Mesothelial cell of epicardium (in vitro differentiated cells): ENCODE results near the gene CFAP97D2. TPM values are rescaled to one million over a fixed set of nuclear protein-coding genes. Genes with fewer than 3 reads are reported as not detected.

ENCODE experiments used
- DNase-seq, 2 experiments: peaks; one replicate each; pipeline ENCODE4 v3.0.0; 2021; ENCODE audit warnings: low spot score in 2 of 2; ENCODE audit not compliant: unreplicated experiment in 2 of 2
- H3K27ac Mint-ChIP-seq: 2 replicates; pipeline ENCODE4 v1.8.0; 2021; ENCODE audit warnings: mixed read lengths
- H3K27me3 Mint-ChIP-seq: 2 replicates; pipeline ENCODE4 v1.8.0; 2021; ENCODE audit warnings: low read depth, mixed read lengths
- H3K36me3 Mint-ChIP-seq: 2 replicates; pipeline ENCODE4 v1.8.0; 2021; ENCODE audit warnings: mixed read lengths
- H3K4me1 Mint-ChIP-seq: 2 replicates; pipeline ENCODE4 v1.8.0; 2021; ENCODE audit warnings: mixed read lengths
- H3K4me3 Mint-ChIP-seq: 2 replicates; pipeline ENCODE4 v1.8.0; 2021; ENCODE audit warnings: mild to moderate bottlenecking, moderate library complexity, mixed read lengths
- H3K9me3 Mint-ChIP-seq: 2 replicates; pipeline ENCODE4 v1.8.0; 2021; ENCODE audit warnings: mixed read lengths
- total RNA-seq: library from RNA; stranded (reverse); gene quantifications from 3 replicates; pipeline ENCODE4 v1.2.1, GENCODE V29; 2021
- TF ChIP-seq, protein P1 (sequence below): fragments of 200-600 bp; sonication (generic); IDR thresholded peaks from one replicate; pipeline ENCODE4 v1.5.0; 2021; ENCODE audit warnings: antibody characterized with exemption; ENCODE audit not compliant: unreplicated experiment

The CFAP97D2 gene
- not detected in 3 replicates for total RNA-seq

DNA sequence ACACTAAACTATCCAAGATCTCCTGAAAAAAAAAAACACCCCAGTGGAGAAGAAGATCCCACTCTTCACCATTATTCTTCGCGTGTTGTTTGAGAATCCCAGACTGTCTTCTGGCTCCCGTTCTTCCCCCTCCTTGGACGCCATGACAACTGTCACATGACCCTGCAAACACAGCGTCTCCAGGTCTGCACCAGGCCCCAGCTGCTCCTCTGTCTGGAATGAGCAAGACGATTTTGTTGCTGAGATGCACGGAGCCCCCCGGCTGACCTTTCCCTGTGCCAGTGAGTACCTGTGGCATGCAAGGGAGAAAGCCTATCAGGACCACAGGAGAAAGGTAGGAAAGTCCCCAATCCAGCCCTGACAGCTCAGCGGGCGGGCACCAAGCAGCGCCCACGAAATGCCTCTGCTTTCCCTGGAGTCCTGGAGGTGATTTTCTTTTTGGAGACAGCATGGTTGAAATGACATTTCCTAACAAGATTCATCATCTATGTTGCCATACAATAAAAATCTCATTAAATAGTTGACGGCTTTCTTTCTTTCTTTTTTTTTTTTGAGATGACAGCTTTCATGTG lies at the start of gene CFAP97D2:
Gene CFAP97D2 (plus strand): TSS at position 171 of the 572 bp plus-strand sequence. CDS start 74 bp downstream, at position 245.
- H3K4me3 Mint-ChIP-seq = no peak within 1 kb of the TSS
- H3K4me1 Mint-ChIP-seq = peaks cover 10% of the 10 kb centered on the region
- peaks cover 2% of the 10 kb centered on the region for H3K27me3 Mint-ChIP-seq
- peak within 1 kb of the TSS; percentile 10 for H3K27ac Mint-ChIP-seq
- H3K36me3 Mint-ChIP-seq = no peaks in the 10 kb centered on the region
- TF ChIP-seq, protein P1, sequence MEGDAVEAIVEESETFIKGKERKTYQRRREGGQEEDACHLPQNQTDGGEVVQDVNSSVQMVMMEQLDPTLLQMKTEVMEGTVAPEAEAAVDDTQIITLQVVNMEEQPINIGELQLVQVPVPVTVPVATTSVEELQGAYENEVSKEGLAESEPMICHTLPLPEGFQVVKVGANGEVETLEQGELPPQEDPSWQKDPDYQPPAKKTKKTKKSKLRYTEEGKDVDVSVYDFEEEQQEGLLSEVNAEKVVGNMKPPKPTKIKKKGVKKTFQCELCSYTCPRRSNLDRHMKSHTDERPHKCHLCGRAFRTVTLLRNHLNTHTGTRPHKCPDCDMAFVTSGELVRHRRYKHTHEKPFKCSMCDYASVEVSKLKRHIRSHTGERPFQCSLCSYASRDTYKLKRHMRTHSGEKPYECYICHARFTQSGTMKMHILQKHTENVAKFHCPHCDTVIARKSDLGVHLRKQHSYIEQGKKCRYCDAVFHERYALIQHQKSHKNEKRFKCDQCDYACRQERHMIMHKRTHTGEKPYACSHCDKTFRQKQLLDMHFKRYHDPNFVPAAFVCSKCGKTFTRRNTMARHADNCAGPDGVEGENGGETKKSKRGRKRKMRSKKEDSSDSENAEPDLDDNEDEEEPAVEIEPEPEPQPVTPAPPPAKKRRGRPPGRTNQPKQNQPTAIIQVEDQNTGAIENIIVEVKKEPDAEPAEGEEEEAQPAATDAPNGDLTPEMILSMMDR = no peak
- no peak for DNase-seq
- H3K9me3 Mint-ChIP-seq = peaks cover 4% of the 10 kb centered on the region

DNA sequence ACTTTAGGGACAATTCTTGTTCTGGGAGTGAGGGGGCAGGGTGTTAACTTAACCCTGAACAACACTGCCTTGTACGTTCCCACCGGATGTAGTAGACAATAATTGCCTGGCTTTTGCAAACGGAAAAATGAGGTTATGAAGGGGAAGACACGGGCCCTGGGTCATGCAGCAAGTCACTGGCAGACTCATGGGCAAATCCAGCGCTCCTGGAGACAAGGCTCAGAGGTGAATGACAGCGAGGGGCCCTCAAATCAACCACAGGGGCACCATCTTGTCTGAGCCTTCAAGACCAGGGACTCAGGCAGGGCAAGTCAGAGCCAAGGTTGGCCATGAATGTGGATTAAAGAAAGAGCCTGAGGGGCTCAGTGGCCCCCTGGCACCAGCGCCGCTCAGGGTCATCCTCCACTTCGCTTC lies 49.4 kb upstream of the CFAP97D2 start:
- peaks cover 40% of the 10 kb centered on the region for H3K4me1 Mint-ChIP-seq
- no peak overlapping the region for H3K27ac Mint-ChIP-seq
- H3K36me3 Mint-ChIP-seq = no peaks in the 10 kb centered on the region
- TF ChIP-seq, protein P1 = no peak
- peak overlapping the region; percentile 5 for H3K4me3 Mint-ChIP-seq
- no peaks in the 10 kb centered on the region for H3K9me3 Mint-ChIP-seq
- DNase-seq = no peak
- H3K27me3 Mint-ChIP-seq = peaks cover 28% of the 10 kb centered on the region

DNA sequence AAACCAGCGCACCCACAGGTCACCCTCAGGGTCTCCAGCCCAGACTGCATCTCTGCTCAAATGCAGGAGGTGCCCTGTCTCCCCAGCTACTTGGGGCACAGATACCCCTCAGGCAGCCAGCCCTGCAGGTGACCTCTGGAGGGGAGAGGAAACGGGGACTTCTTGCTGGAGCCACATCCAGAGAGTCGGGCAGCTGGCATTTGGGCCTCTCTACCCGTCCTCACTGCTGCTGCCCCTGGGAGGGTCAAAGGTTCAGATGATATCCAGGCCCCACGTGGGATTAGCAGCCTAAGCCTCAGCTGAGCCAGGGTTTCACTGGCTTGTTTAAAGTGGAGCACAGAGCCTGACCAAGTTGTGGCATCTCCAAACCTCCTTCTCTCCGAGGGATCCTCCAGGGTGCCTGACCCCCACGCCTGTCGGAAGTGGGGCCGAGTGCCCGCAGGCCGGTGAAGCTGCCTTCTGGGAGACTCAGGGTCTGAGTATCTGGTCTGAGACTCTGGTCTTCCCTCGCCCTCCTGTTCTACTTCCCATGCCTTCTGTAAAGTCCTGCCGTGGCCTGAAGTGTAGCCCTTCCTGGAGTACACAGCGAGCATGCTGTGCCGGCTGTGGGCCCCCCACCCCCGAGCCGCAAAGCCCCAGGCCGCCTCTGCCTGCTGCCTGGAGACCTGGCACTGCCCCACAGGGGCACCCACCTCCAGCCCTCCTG lies 48.8 kb upstream of the CFAP97D2 start:
- TF ChIP-seq, protein P1 = no peak
- H3K9me3 Mint-ChIP-seq = no peaks in the 10 kb centered on the region
- H3K27me3 Mint-ChIP-seq = peaks cover 28% of the 10 kb centered on the region
- no peak for DNase-seq
- peak overlapping the region; percentile 91 for H3K4me3 Mint-ChIP-seq
- H3K4me1 Mint-ChIP-seq = peaks cover 40% of the 10 kb centered on the region
- H3K27ac Mint-ChIP-seq = peak overlapping the region; percentile 93
- H3K36me3 Mint-ChIP-seq = no peaks in the 10 kb centered on the region

DNA sequence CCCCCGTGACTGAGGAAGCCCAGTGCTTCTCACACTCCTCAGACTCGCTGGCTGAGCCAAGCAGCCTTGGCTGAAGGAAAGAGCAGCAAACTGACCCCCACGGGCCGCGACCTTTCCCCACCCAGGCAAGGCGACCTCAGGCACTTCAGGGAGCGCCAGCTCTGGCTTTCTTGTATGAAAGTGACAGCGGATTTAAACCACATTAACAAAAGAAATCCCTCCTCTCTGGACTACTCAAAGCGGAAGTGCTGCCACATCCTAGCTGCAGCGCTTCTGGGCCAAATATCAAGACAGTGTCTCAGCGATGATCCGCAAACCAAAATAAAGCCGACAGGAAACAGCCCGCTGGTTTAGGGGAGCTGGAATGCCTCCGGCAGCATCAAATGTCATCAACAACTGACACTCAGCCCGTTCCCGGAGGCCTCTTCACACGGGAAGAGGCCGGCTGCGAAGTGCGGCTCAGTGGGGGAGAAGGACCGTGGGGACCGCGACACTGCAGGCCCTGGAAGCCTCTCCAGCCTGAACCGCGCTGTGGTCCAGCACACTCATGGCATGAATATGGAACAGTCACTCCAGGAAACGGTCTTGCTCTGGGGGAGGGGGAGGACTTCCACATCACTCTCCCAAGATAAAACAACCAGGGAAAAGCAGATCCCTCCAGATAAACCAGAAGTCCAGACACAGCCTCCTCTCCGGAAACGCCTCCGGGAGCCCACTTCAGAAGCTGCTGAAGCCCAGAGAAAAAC lies 48.0 kb upstream of the CFAP97D2 start:
- H3K9me3 Mint-ChIP-seq = no peaks in the 10 kb centered on the region
- no peaks in the 10 kb centered on the region for H3K36me3 Mint-ChIP-seq
- TF ChIP-seq, protein P1 = no peak
- H3K4me1 Mint-ChIP-seq = peaks cover 40% of the 10 kb centered on the region
- H3K4me3 Mint-ChIP-seq = peak overlapping the region; percentile 91
- peak overlapping the region; percentile 93 for H3K27ac Mint-ChIP-seq
- H3K27me3 Mint-ChIP-seq = peaks cover 28% of the 10 kb centered on the region
- DNase-seq = no peak

DNA sequence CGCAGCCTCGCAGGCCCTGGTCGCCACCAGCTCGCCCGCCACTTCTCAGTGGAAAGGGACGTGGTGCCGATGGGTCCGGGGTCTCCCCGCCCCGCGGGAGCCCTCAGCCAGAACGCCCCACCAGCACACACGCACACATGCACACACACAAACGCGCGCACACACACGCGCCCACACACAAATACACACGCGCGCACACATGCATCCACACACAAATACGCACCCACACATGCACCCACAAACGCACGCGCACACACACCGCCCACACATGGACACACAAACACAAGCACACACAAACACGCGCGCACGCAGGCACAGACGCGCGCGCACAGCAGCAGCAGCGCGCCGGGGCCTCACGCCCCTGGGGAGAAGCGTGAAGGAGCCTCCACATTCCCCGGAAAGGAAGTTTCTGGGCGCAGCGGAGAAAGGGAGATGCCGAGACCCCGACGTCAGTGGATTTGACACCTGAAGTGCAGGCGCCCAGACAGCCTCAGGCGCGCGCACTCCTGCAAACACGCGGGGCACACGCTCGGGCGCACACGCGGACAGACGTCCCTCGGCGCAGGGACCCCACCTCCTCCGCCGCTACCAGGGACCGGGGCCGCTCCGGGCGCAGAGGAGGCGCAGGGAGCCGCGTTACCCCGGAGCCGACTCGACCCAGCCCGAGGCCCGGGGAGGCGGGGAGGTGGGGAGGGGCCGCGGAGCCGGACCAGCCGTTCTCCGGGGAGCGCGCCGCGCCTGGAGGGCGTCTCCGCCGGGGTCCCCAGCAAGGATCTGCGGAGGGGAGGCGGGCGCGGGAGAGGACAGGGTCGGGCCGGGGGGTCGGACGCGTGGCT lies 47.3 kb upstream of the CFAP97D2 start:
- Mint-ChIP-seq H3K9me3 (no peaks in the 10 kb centered on the region), H3K27me3 (peaks cover 28% of the 10 kb centered on the region), H3K27ac (peak overlapping the region; percentile 93), H3K4me1 (peaks cover 40% of the 10 kb centered on the region), H3K36me3 (no peaks in the 10 kb centered on the region), H3K4me3 (peak overlapping the region; percentile 91)
- no peak for DNase-seq
- TF ChIP-seq, protein P1 = no peak
